ENCODE data around the gene ARHGAP23. TPM values are rescaled to one million over a fixed set of nuclear protein-coding genes. Genes with fewer than 3 reads are reported as not detected.

The ARHGAP23 gene
- total and polyA plus RNA-seq, 4 donors, result 18.3 to 91.7 (median 39.2) TPM

- Histone ChIP-seq H3K4me1 (ENCODE audit: control insufficient read depth in 5 of 5, insufficient read depth in 5 of 5, low read length in 5 of 5) (peaks cover 0 to 15% (median 5%) of the 10 kb centered on the region in 5 donors), H3K27me3 (ENCODE audit: control insufficient read depth in 3 of 3, insufficient read depth in 3 of 3, low read length in 2 of 3) (no peaks in the 10 kb centered on the region), H3K27ac (ENCODE audit: low read depth in 1 of 2, low read length in 1 of 2) (no peak overlapping the region), H3K9ac (ENCODE audit: insufficient read depth in 1 of 2, low read length in 2 of 2) (no peak overlapping the region), H3K4me3 (no peak overlapping the region), H3K36me3 (ENCODE audit: control insufficient read depth in 4 of 4, insufficient read depth in 4 of 4, low read length in 4 of 4) (no peaks in the 10 kb centered on the region), H3K9me3 (ENCODE audit: control insufficient read depth in 4 of 4, insufficient read depth in 3 of 4, low read length in 3 of 4) (no peaks in the 10 kb centered on the region)
- DNase-seq (no peak), ATAC-seq (ENCODE audit: insufficient read depth, low FRiP score) (no peak)
- 79 to 82% methylated on average over 16 of the region's 16 CpGs for whole genome bisulfite sequencing, 2 donors
- no peak for TF ChIP-seq CTCF (IDR thresholded peaks at IDR 0.05; ENCODE audit: control extremely low read depth, extremely low read depth)
These were observed 12.5 kb downstream of the ARHGAP23 start for GRCh38 chr17:38440614-38441397.

GRCh38 chr17:38441429-38442061 lies 13.3 kb downstream of the ARHGAP23 start:
- ATAC-seq (ENCODE audit: insufficient read depth, low FRiP score), result no peak
- 69% methylated on average over 9 of the region's 9 CpGs for WGBS, 2 donors

GRCh38 chr17:38442548-38442947 lies 14.3 kb downstream of the ARHGAP23 start:
- no peaks in the 10 kb centered on the region for H3K9me3 ChIP-seq (ENCODE audit: control insufficient read depth in 4 of 4, insufficient read depth in 3 of 4, low read length in 3 of 4)
- peak overlapping the region; percentile 32 to 40 for H3K27ac ChIP-seq (ENCODE audit: low read depth in 1 of 2, low read length in 1 of 2)
- no peaks in the 10 kb centered on the region for H3K27me3 ChIP-seq (ENCODE audit: control insufficient read depth in 3 of 3, insufficient read depth in 3 of 3, low read length in 2 of 3)
- 59 to 67% methylated on average over 4 of the region's 4 CpGs for WGBS, 2 donors
- H3K4me3 ChIP-seq, result no peak overlapping the region
- H3K9ac ChIP-seq (ENCODE audit: insufficient read depth in 1 of 2, low read length in 2 of 2), result no peak overlapping the region
- H3K36me3 ChIP-seq (ENCODE audit: control insufficient read depth in 4 of 4, insufficient read depth in 4 of 4, low read length in 4 of 4), result no peaks in the 10 kb centered on the region
- no peak for TF ChIP-seq CTCF (IDR thresholded peaks at IDR 0.05; ENCODE audit: control extremely low read depth, extremely low read depth)
- DNase-seq (no peak), ATAC-seq (ENCODE audit: insufficient read depth, low FRiP score) (no peak)
- peaks cover 0 to 15% (median 5%) of the 10 kb centered on the region in 5 donors for H3K4me1 ChIP-seq (ENCODE audit: control insufficient read depth in 5 of 5, insufficient read depth in 5 of 5, low read length in 5 of 5)

More at GRCh38 chr17:38441429-38442061, 13.3 kb downstream of the ARHGAP23 start:
- peak overlapping the region in 1 of 2 donors; percentile 26 for H3K27ac ChIP-seq (ENCODE audit: low read depth in 1 of 2, low read length in 1 of 2)
- H3K9ac ChIP-seq (ENCODE audit: insufficient read depth in 1 of 2, low read length in 2 of 2), result no peak overlapping the region
- peaks cover 0 to 15% (median 5%) of the 10 kb centered on the region in 5 donors for H3K4me1 ChIP-seq (ENCODE audit: control insufficient read depth in 5 of 5, insufficient read depth in 5 of 5, low read length in 5 of 5)
- TF ChIP-seq CTCF (IDR thresholded peaks at IDR 0.05; ENCODE audit: control extremely low read depth, extremely low read depth), result no peak
- no peaks in the 10 kb centered on the region for H3K27me3 ChIP-seq (ENCODE audit: control insufficient read depth in 3 of 3, insufficient read depth in 3 of 3, low read length in 2 of 3)
- H3K4me3 ChIP-seq, result no peak overlapping the region
- no peaks in the 10 kb centered on the region for H3K9me3 ChIP-seq (ENCODE audit: control insufficient read depth in 4 of 4, insufficient read depth in 3 of 4, low read length in 3 of 4)
- no peaks in the 10 kb centered on the region for H3K36me3 ChIP-seq (ENCODE audit: control insufficient read depth in 4 of 4, insufficient read depth in 4 of 4, low read length in 4 of 4)
- DNase-seq, result no peak
